Sigmoid colon (tissue), 4 donors: Measurements from ENCODE around the gene SLC6A11.

Experiments used
- CTCF ChIP-seq, 4 experiments: fragments of 450-650 bp in 3 of 4; fragments of 200-600 bp in 1 of 4; IDR thresholded peaks; one replicate each; pipeline ENCODE4 v1.5.1; 2016 to 2019; ENCODE audit warnings: antibody characterized with exemption in 4 of 4, mild to moderate bottlenecking in 3 of 4, moderate library complexity in 2 of 4
- EP300 ChIP-seq, 4 donors: sonication (generic); formaldehyde crosslinking; IDR thresholded peaks; one replicate each; pipeline ENCODE4 v1.6.1; 2017; ENCODE audit warnings: antibody characterized with exemption in 4 of 4
- POLR2A ChIP-seq, 2 donors: fragments of 450-650 bp; IDR thresholded peaks; one replicate each; pipeline ENCODE4 v1.6.1; 2016; ENCODE audit warnings: antibody characterized with exemption in 2 of 2, mild to moderate bottlenecking in 2 of 2, moderate library complexity in 2 of 2
- POLR2AphosphoS5 ChIP-seq, 4 donors: sonication (generic); formaldehyde crosslinking; IDR thresholded peaks; one replicate each; pipeline ENCODE4 v1.6.1; 2017; ENCODE audit warnings: antibody characterized with exemption in 4 of 4

GRCh38 chr3:10954740-10955139 is 138.7 kb downstream of the SLC6A11 start:
- no peak for TF ChIP-seq CTCF (IDR thresholded peaks at IDR 0.05)
- no peak for TF ChIP-seq EP300 (IDR thresholded peaks at IDR 0.05)
- no peak for TF ChIP-seq POLR2A (IDR thresholded peaks at IDR 0.05)
- no peak for TF ChIP-seq POLR2AphosphoS5 (IDR thresholded peaks at IDR 0.05)
